HepG2 (cell line): ENCODE measurements around the gene PITPNM2.

Experiments used
- CBFB ChIP-seq: sonication (generic); formaldehyde crosslinking; IDR thresholded peaks from 2 replicates; pipeline ENCODE4 v1.4.0; 2020; ENCODE audit warnings: missing genetic modification reagents
- CEBPB ChIP-seq: IDR thresholded peaks from 2 replicates; pipeline ENCODE4 v1.6.1; 2011; ENCODE audit warnings: low read depth, low read length, improper control_type of control experiment, borderline replicate concordance
- KLF16 ChIP-seq, 2 experiments: sonication (generic) in 1 of 2; formaldehyde crosslinking in 1 of 2; IDR thresholded peaks; 2 replicates each; pipeline versions ENCODE4 v1.6.1 to v1.8.0; 2016 to 2023; ENCODE audit warnings: missing genetic modification reagents in 2 of 2, missing compliant biosample characterization in 1 of 2
- TAF15 ChIP-seq: fragments of 200-400 bp; formaldehyde crosslinking; IDR thresholded peaks from one replicate; pipeline ENCODE4 v1.6.1; 2018; ENCODE audit warnings: mild to moderate bottlenecking, low read depth, low read length; ENCODE audit not compliant: poor library complexity, severe bottlenecking
- TARDBP ChIP-seq: sonication (generic); formaldehyde crosslinking; IDR thresholded peaks from 2 replicates; pipeline ENCODE4 v1.8.0; 2022; ENCODE audit warnings: mild to moderate bottlenecking, missing genetic modification reagents
- TF ChIP-seq, protein P1 (sequence below): IDR thresholded peaks from 2 replicates; pipeline ENCODE4 v1.6.1; 2016; ENCODE audit warnings: missing compliant biosample characterization, missing genetic modification reagents, borderline replicate concordance
- TF ChIP-seq, protein P2 (sequence below): sonication (generic); formaldehyde crosslinking; IDR thresholded peaks from 2 replicates; pipeline ENCODE4 v1.8.1; 2023; ENCODE audit warnings: mild to moderate bottlenecking, missing genetic modification reagents, borderline replicate concordance

DNA sequence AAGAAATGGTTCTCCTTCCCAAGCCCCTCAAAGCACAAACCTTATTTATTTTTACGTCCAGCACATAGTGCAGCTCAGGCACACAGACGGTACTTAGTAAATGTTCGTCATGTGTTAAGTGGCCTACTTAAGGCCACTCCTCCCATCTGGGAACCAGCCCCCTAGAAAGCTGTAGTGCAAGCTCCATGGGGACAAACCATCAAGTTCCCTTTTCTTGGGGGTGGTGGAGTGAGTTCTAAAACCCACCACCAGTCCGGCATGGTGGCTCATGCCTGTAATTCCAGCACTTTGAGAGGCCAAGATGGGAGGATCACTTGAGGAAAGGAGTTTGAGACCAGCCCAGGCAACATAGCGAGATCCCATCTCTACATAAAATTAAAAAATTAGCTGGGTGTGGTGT, 49.4 kb downstream of the PITPNM2 start:
- TF ChIP-seq, protein P1, sequence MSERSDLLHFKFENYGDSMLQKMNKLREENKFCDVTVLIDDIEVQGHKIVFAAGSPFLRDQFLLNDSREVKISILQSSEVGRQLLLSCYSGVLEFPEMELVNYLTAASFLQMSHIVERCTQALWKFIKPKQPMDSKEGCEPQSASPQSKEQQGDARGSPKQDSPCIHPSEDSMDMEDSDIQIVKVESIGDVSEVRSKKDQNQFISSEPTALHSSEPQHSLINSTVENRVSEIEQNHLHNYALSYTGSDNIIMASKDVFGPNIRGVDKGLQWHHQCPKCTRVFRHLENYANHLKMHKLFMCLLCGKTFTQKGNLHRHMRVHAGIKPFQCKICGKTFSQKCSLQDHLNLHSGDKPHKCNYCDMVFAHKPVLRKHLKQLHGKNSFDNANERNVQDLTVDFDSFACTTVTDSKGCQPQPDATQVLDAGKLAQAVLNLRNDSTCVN (CRISPR knock-in tag) = no peak
- TF ChIP-seq KLF16 (CRISPR knock-in tag; IDR thresholded peaks at IDR 0.05) = no peak
- no peak for TF ChIP-seq CEBPB
- TF ChIP-seq, protein P2, sequence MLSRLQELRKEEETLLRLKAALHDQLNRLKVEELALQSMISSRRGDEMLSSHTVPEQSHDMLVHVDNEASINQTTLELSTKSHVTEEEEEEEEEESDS (CRISPR knock-in tag) = no peak
- TF ChIP-seq TAF15 = no peak
- no peak for TF ChIP-seq TARDBP (CRISPR knock-in tag)
- no peak for TF ChIP-seq CBFB
